HepG2 (cell line): Measurements from ENCODE around the gene RIPK3. TPM values are rescaled to one million over a fixed set of nuclear protein-coding genes. Genes with fewer than 3 reads are reported as not detected.

Experiments
- ADNP ChIP-seq: sonication (generic); formaldehyde crosslinking; IDR thresholded peaks from 2 replicates; pipeline ENCODE4 v1.4.0; 2020; ENCODE audit warnings: missing genetic modification reagents
- BRD4 ChIP-seq: sonication (generic); formaldehyde crosslinking; IDR thresholded peaks from 2 replicates; pipeline ENCODE4 v1.4.0; 2020; ENCODE audit warnings: missing genetic modification reagents
- ELF4 ChIP-seq: sonication (generic); formaldehyde crosslinking; IDR thresholded peaks from 2 replicates; pipeline ENCODE4 v1.5.0; 2020; ENCODE audit warnings: missing genetic modification reagents, mild to moderate bottlenecking, moderate library complexity, borderline replicate concordance
- MTF1 ChIP-seq: sonication (generic); formaldehyde crosslinking; IDR thresholded peaks from 2 replicates; pipeline ENCODE4 v1.5.0; 2020; ENCODE audit warnings: missing genetic modification reagents
- SPEN ChIP-seq: sonication (generic); formaldehyde crosslinking; IDR thresholded peaks from 2 replicates; pipeline ENCODE4 v1.5.1; 2020; ENCODE audit warnings: low read depth, mild to moderate bottlenecking, missing genetic modification reagents
- TBP ChIP-seq: sonication (generic); formaldehyde crosslinking; IDR thresholded peaks from 2 replicates; pipeline ENCODE4 v1.5.0; 2020; ENCODE audit warnings: missing genetic modification reagents
- ZFP62 ChIP-seq: sonication (generic); formaldehyde crosslinking; IDR thresholded peaks from 2 replicates; pipeline ENCODE4 v1.4.0; 2020; ENCODE audit warnings: missing genetic modification reagents
- ZNF34 ChIP-seq: sonication (generic); formaldehyde crosslinking; IDR thresholded peaks from 2 replicates; pipeline ENCODE4 v1.4.0; 2020; ENCODE audit warnings: mild to moderate bottlenecking, missing genetic modification reagents, borderline replicate concordance
- ZNF556 ChIP-seq: sonication (generic); formaldehyde crosslinking; IDR thresholded peaks from 2 replicates; pipeline ENCODE4 v1.4.0; 2020; ENCODE audit warnings: mild to moderate bottlenecking, missing genetic modification reagents, borderline replicate concordance
- polyA plus RNA-seq, 8 experiments: library from polyadenylated mRNA; depleted of rRNA in 3 of 8; stranded (reverse) in 7 of 8; unstranded in 1 of 8; fragments of >200 nt; fragmentation: Illumina TruSeq in 4 of 8; extraction: Trizol in 4 of 8; gene quantifications; 2 replicates each; pipeline versions ENCODE4 v1.2.1 to v1.2.3, GENCODE V29; 2011 to 2016; ENCODE audit warnings: low read depth in 4 of 8, missing spikeins in 1 of 8, mixed read lengths in 1 of 8; ENCODE audit not compliant: insufficient read depth in 1 of 8
- total RNA-seq, 5 experiments: library from RNA; depleted of rRNA; stranded (reverse); fragments of >200 nt; fragmentation: Illumina TruSeq; extraction: Trizol; gene quantifications; 2 replicates each; pipeline ENCODE4 v1.2.3, GENCODE V29; 2016; ENCODE audit warnings: low read depth in 1 of 5
- TF ChIP-seq, protein P1 (sequence below): sonication (generic); formaldehyde crosslinking; IDR thresholded peaks from 2 replicates; pipeline ENCODE4 v1.4.0; 2020; ENCODE audit warnings: low read depth, missing genetic modification reagents
- TF ChIP-seq, protein P2 (sequence below): sonication (generic); formaldehyde crosslinking; IDR thresholded peaks from 2 replicates; pipeline ENCODE4 v1.5.0; 2020; ENCODE audit warnings: mild to moderate bottlenecking, missing genetic modification reagents
- TF ChIP-seq, protein P3 (sequence below): sonication (generic); formaldehyde crosslinking; IDR thresholded peaks from 2 replicates; pipeline ENCODE4 v1.8.1; 2022; ENCODE audit warnings: low read depth, mild to moderate bottlenecking, missing genetic modification reagents
- TF ChIP-seq, protein P4 (sequence below): sonication (generic); formaldehyde crosslinking; IDR thresholded peaks from 2 replicates; pipeline ENCODE4 v1.5.0; 2020; ENCODE audit warnings: missing genetic modification reagents
- TF ChIP-seq, protein P5 (sequence below): sonication (generic); formaldehyde crosslinking; IDR thresholded peaks from 2 replicates; pipeline ENCODE4 v1.4.0; 2020; ENCODE audit warnings: missing genetic modification reagents, low read depth, mild to moderate bottlenecking, borderline replicate concordance
- TF ChIP-seq, protein P6 (sequence below): IDR thresholded peaks from 2 replicates; pipeline ENCODE4 v1.6.1; 2016

RIPK3 gene
- total and polyA plus RNA-seq, 2 of the 13 experiments (the other 11 are each of a cell fraction or from before 2014, with no cell fraction given), result not detected

DNA sequence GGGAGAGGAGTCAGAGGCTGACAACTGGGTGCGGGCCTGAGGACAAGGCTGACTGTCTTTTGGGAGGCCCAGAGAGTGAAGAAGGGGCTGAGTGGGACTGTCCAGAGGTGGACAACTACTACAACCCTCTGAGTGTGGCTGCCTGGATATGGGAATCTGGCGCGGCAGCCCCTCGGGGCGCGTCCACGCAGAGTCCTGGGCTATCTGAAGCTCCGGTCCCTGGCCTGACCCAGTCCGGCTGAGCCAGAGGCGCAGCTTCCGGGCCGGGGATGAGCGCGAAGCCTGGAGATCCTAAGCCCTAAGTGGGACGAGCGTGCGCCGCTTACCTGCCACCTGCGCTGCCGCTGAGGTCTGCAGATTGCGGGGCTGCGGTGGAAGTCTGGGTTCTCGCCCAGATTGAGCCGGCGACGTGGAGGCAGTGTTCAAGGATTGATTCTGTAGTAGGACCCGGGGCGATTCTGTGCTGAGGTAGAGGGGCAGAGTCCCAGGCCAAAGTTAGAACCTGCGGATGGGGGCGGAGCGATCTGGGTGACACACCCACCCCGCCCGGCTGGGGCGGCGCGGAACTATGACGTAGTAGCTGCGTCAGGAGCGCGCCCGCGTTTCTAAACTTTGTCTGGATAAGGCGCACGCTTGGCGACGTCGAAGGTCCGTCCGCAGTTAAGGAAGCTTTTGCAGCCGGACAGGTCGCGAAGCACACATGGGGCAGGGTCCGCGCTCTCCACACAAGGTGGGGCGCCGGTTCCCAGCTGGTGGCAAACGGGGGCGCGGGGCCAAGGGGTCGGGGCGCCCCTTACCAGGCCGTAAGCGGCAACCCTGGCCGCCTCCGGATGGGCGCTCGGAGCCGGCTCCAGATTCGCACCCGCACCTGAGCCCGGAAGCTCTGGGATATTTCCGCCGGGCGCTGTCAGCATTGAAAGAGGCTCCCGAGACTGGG lies 40.3 kb downstream of the RIPK3 start, which contains the start of the genes DHRS1 and NOP9 (continued):
- TF ChIP-seq ZNF34 (peak; percentile 95), ZNF556 (CRISPR knock-in tag) (peak; percentile 99), MTF1 (CRISPR knock-in tag) (no peak; the same call in none of the 2 replicates), TBP (peak; percentile 99), ZFP62 (peak; percentile 92; the same call in 1 of the 2 replicates), ELF4 (CRISPR knock-in tag) (peak; percentile 91; the same call in 1 of the 2 replicates), BRD4 (peak; percentile 95), ADNP (CRISPR knock-in tag) (no peak), SPEN (CRISPR knock-in tag) (peak; percentile 99)
- TF ChIP-seq, protein P1, sequence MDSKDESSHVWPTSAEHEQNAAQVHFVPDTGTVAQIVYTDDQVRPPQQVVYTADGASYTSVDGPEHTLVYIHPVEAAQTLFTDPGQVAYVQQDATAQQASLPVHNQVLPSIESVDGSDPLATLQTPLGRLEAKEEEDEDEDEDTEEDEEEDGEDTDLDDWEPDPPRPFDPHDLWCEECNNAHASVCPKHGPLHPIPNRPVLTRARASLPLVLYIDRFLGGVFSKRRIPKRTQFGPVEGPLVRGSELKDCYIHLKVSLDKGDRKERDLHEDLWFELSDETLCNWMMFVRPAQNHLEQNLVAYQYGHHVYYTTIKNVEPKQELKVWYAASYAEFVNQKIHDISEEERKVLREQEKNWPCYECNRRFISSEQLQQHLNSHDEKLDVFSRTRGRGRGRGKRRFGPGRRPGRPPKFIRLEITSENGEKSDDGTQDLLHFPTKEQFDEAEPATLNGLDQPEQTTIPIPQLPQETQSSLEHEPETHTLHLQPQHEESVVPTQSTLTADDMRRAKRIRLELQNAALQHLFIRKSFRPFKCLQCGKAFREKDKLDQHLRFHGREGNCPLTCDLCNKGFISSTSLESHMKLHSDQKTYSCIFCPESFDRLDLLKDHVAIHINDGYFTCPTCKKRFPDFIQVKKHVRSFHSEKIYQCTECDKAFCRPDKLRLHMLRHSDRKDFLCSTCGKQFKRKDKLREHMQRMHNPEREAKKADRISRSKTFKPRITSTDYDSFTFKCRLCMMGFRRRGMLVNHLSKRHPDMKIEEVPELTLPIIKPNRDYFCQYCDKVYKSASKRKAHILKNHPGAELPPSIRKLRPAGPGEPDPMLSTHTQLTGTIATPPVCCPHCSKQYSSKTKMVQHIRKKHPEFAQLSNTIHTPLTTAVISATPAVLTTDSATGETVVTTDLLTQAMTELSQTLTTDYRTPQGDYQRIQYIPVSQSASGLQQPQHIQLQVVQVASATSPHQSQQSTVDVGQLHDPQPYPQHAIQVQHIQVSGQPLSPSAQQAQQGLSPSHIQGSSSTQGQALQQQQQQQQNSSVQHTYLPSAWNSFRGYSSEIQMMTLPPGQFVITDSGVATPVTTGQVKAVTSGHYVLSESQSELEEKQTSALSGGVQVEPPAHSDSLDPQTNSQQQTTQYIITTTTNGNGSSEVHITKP (CRISPR knock-in tag), result peak; percentile 68; the same call in 1 of the 2 replicates
- TF ChIP-seq, protein P2, sequence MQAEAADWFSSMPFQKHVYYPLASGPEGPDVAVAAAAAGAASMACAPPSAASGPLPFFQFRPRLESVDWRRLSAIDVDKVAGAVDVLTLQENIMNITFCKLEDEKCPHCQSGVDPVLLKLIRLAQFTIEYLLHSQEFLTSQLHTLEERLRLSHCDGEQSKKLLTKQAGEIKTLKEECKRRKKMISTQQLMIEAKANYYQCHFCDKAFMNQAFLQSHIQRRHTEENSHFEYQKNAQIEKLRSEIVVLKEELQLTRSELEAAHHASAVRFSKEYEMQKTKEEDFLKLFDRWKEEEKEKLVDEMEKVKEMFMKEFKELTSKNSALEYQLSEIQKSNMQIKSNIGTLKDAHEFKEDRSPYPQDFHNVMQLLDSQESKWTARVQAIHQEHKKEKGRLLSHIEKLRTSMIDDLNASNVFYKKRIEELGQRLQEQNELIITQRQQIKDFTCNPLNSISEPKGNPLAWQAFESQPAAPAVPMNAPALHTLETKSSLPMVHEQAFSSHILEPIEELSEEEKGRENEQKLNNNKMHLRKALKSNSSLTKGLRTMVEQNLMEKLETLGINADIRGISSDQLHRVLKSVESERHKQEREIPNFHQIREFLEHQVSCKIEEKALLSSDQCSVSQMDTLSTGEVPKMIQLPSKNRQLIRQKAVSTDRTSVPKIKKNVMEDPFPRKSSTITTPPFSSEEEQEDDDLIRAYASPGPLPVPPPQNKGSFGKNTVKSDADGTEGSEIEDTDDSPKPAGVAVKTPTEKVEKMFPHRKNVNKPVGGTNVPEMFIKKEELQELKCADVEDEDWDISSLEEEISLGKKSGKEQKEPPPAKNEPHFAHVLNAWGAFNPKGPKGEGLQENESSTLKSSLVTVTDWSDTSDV (CRISPR knock-in tag), result peak; percentile 96
- TF ChIP-seq, protein P3, sequence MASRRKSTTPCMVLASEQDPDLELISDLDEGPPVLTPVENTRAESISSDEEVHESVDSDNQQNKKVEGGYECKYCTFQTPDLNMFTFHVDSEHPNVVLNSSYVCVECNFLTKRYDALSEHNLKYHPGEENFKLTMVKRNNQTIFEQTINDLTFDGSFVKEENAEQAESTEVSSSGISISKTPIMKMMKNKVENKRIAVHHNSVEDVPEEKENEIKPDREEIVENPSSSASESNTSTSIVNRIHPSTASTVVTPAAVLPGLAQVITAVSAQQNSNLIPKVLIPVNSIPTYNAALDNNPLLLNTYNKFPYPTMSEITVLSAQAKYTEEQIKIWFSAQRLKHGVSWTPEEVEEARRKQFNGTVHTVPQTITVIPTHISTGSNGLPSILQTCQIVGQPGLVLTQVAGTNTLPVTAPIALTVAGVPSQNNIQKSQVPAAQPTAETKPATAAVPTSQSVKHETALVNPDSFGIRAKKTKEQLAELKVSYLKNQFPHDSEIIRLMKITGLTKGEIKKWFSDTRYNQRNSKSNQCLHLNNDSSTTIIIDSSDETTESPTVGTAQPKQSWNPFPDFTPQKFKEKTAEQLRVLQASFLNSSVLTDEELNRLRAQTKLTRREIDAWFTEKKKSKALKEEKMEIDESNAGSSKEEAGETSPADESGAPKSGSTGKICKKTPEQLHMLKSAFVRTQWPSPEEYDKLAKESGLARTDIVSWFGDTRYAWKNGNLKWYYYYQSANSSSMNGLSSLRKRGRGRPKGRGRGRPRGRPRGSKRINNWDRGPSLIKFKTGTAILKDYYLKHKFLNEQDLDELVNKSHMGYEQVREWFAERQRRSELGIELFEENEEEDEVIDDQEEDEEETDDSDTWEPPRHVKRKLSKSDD (CRISPR knock-in tag), result peak; percentile 97
- TF ChIP-seq, protein P4, sequence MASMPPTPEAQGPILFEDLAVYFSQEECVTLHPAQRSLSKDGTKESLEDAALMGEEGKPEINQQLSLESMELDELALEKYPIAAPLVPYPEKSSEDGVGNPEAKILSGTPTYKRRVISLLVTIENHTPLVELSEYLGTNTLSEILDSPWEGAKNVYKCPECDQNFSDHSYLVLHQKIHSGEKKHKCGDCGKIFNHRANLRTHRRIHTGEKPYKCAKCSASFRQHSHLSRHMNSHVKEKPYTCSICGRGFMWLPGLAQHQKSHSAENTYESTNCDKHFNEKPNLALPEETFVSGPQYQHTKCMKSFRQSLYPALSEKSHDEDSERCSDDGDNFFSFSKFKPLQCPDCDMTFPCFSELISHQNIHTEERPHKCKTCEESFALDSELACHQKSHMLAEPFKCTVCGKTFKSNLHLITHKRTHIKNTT (CRISPR knock-in tag), result no peak; the same call in 1 of the 2 replicates
- TF ChIP-seq, protein P5, sequence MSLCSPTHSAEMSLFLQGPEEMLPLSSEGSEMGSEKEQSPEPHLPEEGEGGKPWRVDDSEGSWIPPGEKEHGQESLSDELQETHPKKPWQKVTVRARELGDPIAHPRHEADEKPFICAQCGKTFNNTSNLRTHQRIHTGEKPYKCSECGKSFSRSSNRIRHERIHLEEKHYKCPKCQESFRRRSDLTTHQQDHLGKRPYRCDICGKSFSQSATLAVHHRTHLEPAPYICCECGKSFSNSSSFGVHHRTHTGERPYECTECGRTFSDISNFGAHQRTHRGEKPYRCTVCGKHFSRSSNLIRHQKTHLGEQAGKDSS (CRISPR knock-in tag), result peak; percentile 96; the same call in 1 of the 2 replicates
- TF ChIP-seq, protein P6, sequence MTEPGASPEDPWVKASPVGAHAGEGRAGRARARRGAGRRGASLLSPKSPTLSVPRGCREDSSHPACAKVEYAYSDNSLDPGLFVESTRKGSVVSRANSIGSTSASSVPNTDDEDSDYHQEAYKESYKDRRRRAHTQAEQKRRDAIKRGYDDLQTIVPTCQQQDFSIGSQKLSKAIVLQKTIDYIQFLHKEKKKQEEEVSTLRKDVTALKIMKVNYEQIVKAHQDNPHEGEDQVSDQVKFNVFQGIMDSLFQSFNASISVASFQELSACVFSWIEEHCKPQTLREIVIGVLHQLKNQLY (CRISPR knock-in tag), result no peak; the same call in 1 of the 2 replicates
